GM12875 (cell line): ENCODE data around the gene RAB14.

Source experiments
- H3K4me3 ChIP-seq: one replicate; pipeline ENCODE4 v1.5.1; 2011; ENCODE audit warnings: low read depth, low read length, control low read depth
- CTCF ChIP-seq: IDR thresholded peaks from 2 replicates; pipeline ENCODE4 v1.5.1; 2011; ENCODE audit warnings: low read depth, mild to moderate bottlenecking, control low read depth, inconsistent platforms, low read length, moderate library complexity, borderline replicate concordance; ENCODE audit not compliant: insufficient read depth

Gene RAB14

GRCh38 chr9:121157939-121158338 is 43.7 kb downstream of the RAB14 start:
- no peak overlapping the region for H3K4me3 ChIP-seq
- no peak for TF ChIP-seq CTCF

GRCh38 chr9:121156263-121156731 is 45.4 kb downstream of the RAB14 start:
- no peak for TF ChIP-seq CTCF
- no peak overlapping the region for H3K4me3 ChIP-seq

GRCh38 chr9:121154782-121155181 is 46.9 kb downstream of the RAB14 start:
- no peak for TF ChIP-seq CTCF
- H3K4me3 ChIP-seq: no peak overlapping the region

- TF ChIP-seq CTCF: no peak
- no peak overlapping the region for H3K4me3 ChIP-seq
These were observed 48.0 kb downstream of the RAB14 start for GRCh38 chr9:121153642-121154041.

GRCh38 chr9:121150188-121150587 is 51.5 kb downstream of the RAB14 start:
- TF ChIP-seq CTCF: no peak
- no peak overlapping the region for H3K4me3 ChIP-seq

- no peak for TF ChIP-seq CTCF
These were observed 57.2 kb downstream of the RAB14 start for GRCh38 chr9:121144482-121144881.

GRCh38 chr9:121143771-121144170 is 57.9 kb downstream of the RAB14 start:
- no peak overlapping the region for H3K4me3 ChIP-seq
- no peak for TF ChIP-seq CTCF

More at GRCh38 chr9:121144482-121144881, 57.2 kb downstream of the RAB14 start:
- H3K4me3 ChIP-seq: no peak overlapping the region
